Measurements from ENCODE around the gene MAP1A.

- no peak for TF ChIP-seq POLR2AphosphoS5 (IDR thresholded peaks at IDR 0.05; ENCODE audit: low read depth, low read length)
- TF ChIP-seq TAF1 (IDR thresholded peaks at IDR 0.05; ENCODE audit: borderline replicate concordance, insufficient read depth, low read length), result no peak
- TF ChIP-seq REST (IDR thresholded peaks at IDR 0.05; ENCODE audit: insufficient read depth in 1 of 2, low read depth in 2 of 2, low read length in 2 of 2), result no peak
- TF ChIP-seq SIN3A (IDR thresholded peaks at IDR 0.05; ENCODE audit: borderline replicate concordance, insufficient read depth, low read length), result no peak
- no peak for TF ChIP-seq FOXP2 (optimal IDR thresholded peaks at IDR 0.05; ENCODE audit: borderline replicate concordance, extremely low read depth, extremely low read length, insufficient read depth)
Measured at GRCh38 chr15:43499635-43500034, 17.8 kb upstream of the MAP1A start.

All from PFSK-1 (cell line).